IMR-90 (cell line): ENCODE results near the gene PRR9. TPM values are rescaled to one million over a fixed set of nuclear protein-coding genes. Genes with fewer than 3 reads are reported as not detected.

ENCODE experiments used
- ATAC-seq: fragments of 200-7000 bp; cut with Tn5 transposase; 2 replicates; pipeline ENCODE4 v1.9.1; 2020; ENCODE audit warnings: low read depth, mild to moderate bottlenecking, moderate library complexity
- BruUV-seq: library from RNA; stranded (reverse); fragments of 400-500 nt; replicated peaks from 2 replicates; lab custom pipeline; 2021; lab: Mats Ljungman, UMichigan
- CTCF ChIA-PET: fragments of 300-600 bp; formaldehyde crosslinking; extraction: SDS; loops from one replicate; lab custom pipeline; 2021; ENCODE audit warnings: antibody characterized with exemption; lab: Yijun Ruan, JAX
- POLR2A ChIA-PET: fragments of 300-600 bp; sonication (Branson Sonifier 250); formaldehyde crosslinking; loops from one replicate; lab custom pipeline; 2022; ENCODE audit warnings: antibody characterized with exemption; ENCODE audit not compliant: unreplicated experiment; lab: Charles Lee
- DNase-seq: peaks from one replicate; pipeline ENCODE4 v3.0.0; 2013
- H2AFZ ChIP-seq: replicated peaks from 2 replicates; pipeline ENCODE3; 2013; ENCODE audit warnings: low read length, mild to moderate bottlenecking; ENCODE audit not compliant: poor library complexity
- H2AK5ac ChIP-seq: 2 replicates; pipeline ENCODE4 v1.6.1; 2013; ENCODE audit warnings: low read depth, low read length, inconsistent platforms
- H2AK9ac ChIP-seq: replicated peaks from 2 replicates; pipeline ENCODE3; 2013; ENCODE audit warnings: mild to moderate bottlenecking, low read depth, low read length, moderate library complexity; ENCODE audit not compliant: poor library complexity
- H2BK120ac ChIP-seq: 2 replicates; pipeline ENCODE4 v1.6.1; 2013; ENCODE audit warnings: low read depth, low read length, inconsistent platforms
- H2BK15ac ChIP-seq: 3 replicates; pipeline ENCODE4 v1.6.1; 2013; ENCODE audit warnings: low read depth, low read length, inconsistent platforms
- H2BK20ac ChIP-seq: 2 replicates; pipeline ENCODE4 v1.6.1; 2013; ENCODE audit warnings: low read depth, mild to moderate bottlenecking, inconsistent platforms, low read length, moderate library complexity
- H2BK5ac ChIP-seq: 2 replicates; pipeline ENCODE4 v1.6.1; 2013; ENCODE audit warnings: mild to moderate bottlenecking, low read depth, low read length, inconsistent platforms; ENCODE audit not compliant: poor library complexity, severe bottlenecking
- H3K14ac ChIP-seq: replicated peaks from 2 replicates; pipeline ENCODE4 v1.6.1; 2013; ENCODE audit warnings: low read depth, low read length, inconsistent platforms
- H3K18ac ChIP-seq: 2 replicates; pipeline ENCODE4 v1.6.1; 2013; ENCODE audit warnings: low read depth, low read length, control low read depth
- H3K23ac ChIP-seq: 2 replicates; pipeline ENCODE4 v1.6.1; 2013; ENCODE audit warnings: low read depth, low read length, inconsistent platforms
- H3K27ac ChIP-seq: 2 replicates; pipeline ENCODE4 v1.5.1; 2013; ENCODE audit warnings: mild to moderate bottlenecking, control low read depth, low read length; ENCODE audit not compliant: insufficient read depth
- H3K27me3 ChIP-seq: 2 replicates; pipeline ENCODE4 v1.6.1; 2013; ENCODE audit warnings: low read length; ENCODE audit not compliant: control insufficient read depth, insufficient read depth
- H3K36me3 ChIP-seq: 2 replicates; pipeline ENCODE4 v1.6.1; 2013; ENCODE audit warnings: low read length, mixed read lengths; ENCODE audit not compliant: control insufficient read depth, insufficient read depth
- H3K4ac ChIP-seq: 2 replicates; pipeline ENCODE4 v1.6.1; 2013; ENCODE audit warnings: low read depth, low read length, inconsistent platforms
- H3K4me1 ChIP-seq: 2 replicates; pipeline ENCODE4 v1.6.1; 2013; ENCODE audit warnings: low read length, mixed read lengths; ENCODE audit not compliant: control insufficient read depth, insufficient read depth
- H3K4me2 ChIP-seq: 2 replicates; pipeline ENCODE4 v1.6.1; 2013; ENCODE audit warnings: low read depth, mild to moderate bottlenecking, control low read depth, low read length, moderate library complexity
- H3K4me3 ChIP-seq: 2 replicates; pipeline ENCODE4 v1.5.1; 2013; ENCODE audit warnings: low read depth, mild to moderate bottlenecking, control low read depth, low read length, moderate library complexity; ENCODE audit not compliant: insufficient read depth
- H3K56ac ChIP-seq: 2 replicates; pipeline ENCODE4 v1.6.1; 2013; ENCODE audit warnings: low read length, inconsistent platforms; ENCODE audit not compliant: insufficient read depth; ENCODE audit errors: extremely low read depth
- H3K79me1 ChIP-seq, 2 experiments: 2 replicates each; pipeline ENCODE4 v1.6.1; 2013; ENCODE audit warnings: low read length in 2 of 2, inconsistent platforms in 1 of 2, low read depth in 1 of 2
- H3K9ac ChIP-seq: 2 replicates; pipeline ENCODE4 v1.6.1; 2013; ENCODE audit warnings: low read depth, low read length, control low read depth
- H3K9me1 ChIP-seq: 2 replicates; pipeline ENCODE4 v1.6.1; 2013; ENCODE audit warnings: low read length, inconsistent platforms; ENCODE audit not compliant: insufficient read depth
- H3K9me3 ChIP-seq: 2 replicates; pipeline ENCODE4 v1.6.1; 2013; ENCODE audit warnings: low read length; ENCODE audit not compliant: control insufficient read depth, insufficient read depth
- H4K20me1 ChIP-seq: 2 replicates; pipeline ENCODE4 v1.6.1; 2013; ENCODE audit warnings: low read length, inconsistent platforms; ENCODE audit not compliant: insufficient read depth
- H4K5ac ChIP-seq: 2 replicates; pipeline ENCODE4 v1.6.1; 2013; ENCODE audit warnings: mild to moderate bottlenecking, low read depth, low read length, control low read depth
- H4K8ac ChIP-seq, 2 experiments: 2 replicates each; pipeline ENCODE4 v1.6.1; 2013; ENCODE audit warnings: low read depth in 2 of 2, low read length in 2 of 2, control low read depth in 1 of 2, inconsistent platforms in 1 of 2
- H4K91ac ChIP-seq: 2 replicates; pipeline ENCODE4 v1.6.1; 2013; ENCODE audit warnings: low read depth, low read length, inconsistent platforms; ENCODE audit not compliant: insufficient read depth
- MAFK ChIP-seq: IDR thresholded peaks from 2 replicates; pipeline ENCODE4 v1.6.1; 2012; ENCODE audit warnings: low read depth, low read length, improper control_type of control experiment
- RFX5 ChIP-seq: IDR thresholded peaks from 2 replicates; pipeline ENCODE4 v1.8.0; 2012; ENCODE audit warnings: low read depth, mild to moderate bottlenecking, low read length, moderate library complexity
- WGBS, 2 experiments: methylation state at CpG; one replicate each; pipeline versions ENCODE4 v1.1.5 to v1.1.7; 2013; ENCODE audit warnings: missing lambda C conversion rate in 2 of 2; ENCODE audit not compliant: insufficient read length in 1 of 2; ENCODE audit errors: extremely low coverage in 2 of 2; 5-methylcytosine and 5-hydroxymethylcytosine counted together
- dilution Hi-C: fragments of 300-500 bp; cut with HindIII; formaldehyde crosslinking; loops from one replicate; pipeline ENCODE4 v1.14.3; 2018; ENCODE audit warnings: low sequenced_read_pairs; ENCODE audit not compliant: unreplicated experiment
- in situ Hi-C: fragments of 300-500 bp; cut with MboI; formaldehyde crosslinking; loops from 3 replicates; pipeline ENCODE4 v1.14.3; 2019; ENCODE audit warnings: low sequenced_read_pairs, inconsistent platforms, mixed read lengths
- intact Hi-C: fragments of 100-400 bp; cut with micrococcal nuclease; formaldehyde crosslinking; loops from 2 replicates; pipeline ENCODE4 v1.10.0; 2022
- polyA plus RNA-seq, 3 experiments: library from polyadenylated mRNA; depleted of rRNA; stranded (reverse); fragments of >200 nt; gene quantifications; 2 replicates each; pipeline ENCODE4 v1.2.3, GENCODE V29; 2012; ENCODE audit warnings: low replicate concordance in 1 of 3
- total RNA-seq: library from RNA; depleted of rRNA; stranded (reverse); fragments of >200 nt; gene quantifications from 2 replicates; pipeline ENCODE4 v1.2.3, GENCODE V29; 2012

Gene PRR9
- total and polyA plus RNA-seq, 2 of the 4 experiments (the other 2 are of a cell fraction): not detected

DNA sequence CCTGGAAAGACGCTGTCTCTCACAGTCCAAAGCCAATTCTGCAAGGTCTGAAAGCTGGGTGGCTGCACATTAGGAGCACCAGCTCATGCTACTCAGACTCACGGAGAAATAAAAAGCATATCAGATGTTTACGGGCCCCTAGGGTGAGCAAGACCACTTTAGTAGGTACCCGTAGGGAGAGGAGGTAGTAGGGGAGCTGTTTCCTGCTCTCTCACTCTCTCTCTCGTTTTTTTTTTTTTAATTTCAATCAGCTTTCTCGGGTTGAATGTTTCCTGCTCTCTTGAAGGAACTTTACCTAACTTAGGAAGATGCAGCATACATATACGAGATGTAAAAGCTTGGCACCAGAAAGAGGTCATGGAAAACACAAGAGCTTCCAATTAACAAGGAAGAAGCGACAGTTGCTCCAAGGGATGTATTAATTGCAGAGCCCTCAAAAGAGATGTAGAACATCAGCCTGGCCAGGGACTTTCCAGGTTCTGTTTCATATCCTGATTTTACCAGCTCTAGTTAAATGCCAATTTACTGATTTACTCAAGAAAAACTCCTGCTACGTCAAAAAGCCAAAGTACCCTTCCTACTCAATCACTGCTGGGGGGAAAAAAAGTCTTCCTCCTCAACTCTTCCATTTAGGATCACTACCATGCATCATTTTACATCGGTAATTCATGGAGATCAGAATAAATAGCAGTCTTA is 45.2 kb downstream of the PRR9 start:
- Histone ChIP-seq H3K9ac (no peak overlapping the region), H3K36me3 (no peaks in the 10 kb centered on the region), H3K23ac (no peak overlapping the region), H3K9me3 (no peaks in the 10 kb centered on the region), H4K8ac (no peak overlapping the region), H2BK20ac (no peak overlapping the region), H2AK9ac (no peak overlapping the region), H2AFZ (no peak overlapping the region), H3K4me3 (no peak overlapping the region), H3K18ac (no peak overlapping the region), H4K20me1 (no peaks in the 10 kb centered on the region), H3K27ac (no peak overlapping the region), H2BK5ac (no peak overlapping the region), H4K91ac (no peak overlapping the region), H3K4ac (no peak overlapping the region), H3K4me1 (no peaks in the 10 kb centered on the region), H3K14ac (no peak overlapping the region), H3K56ac (no peak overlapping the region), H3K27me3 (peaks cover 27% of the 10 kb centered on the region), H2BK120ac (no peak overlapping the region), H2AK5ac (no peak overlapping the region), H3K79me1 (no peaks in the 10 kb centered on the region), H2BK15ac (no peak overlapping the region), H4K5ac (no peak overlapping the region), H3K4me2 (no peak overlapping the region), H3K9me1 (no peaks in the 10 kb centered on the region)
- DNase-seq (no peak), ATAC-seq (no peak)
- WGBS, 2 experiments: 70% methylated on average over 2 of the region's 10 CpGs; no CpG with 5 or more reads in 1 of the 2 experiments
- intact Hi-C loops: no loop called here
- TF ChIP-seq RFX5 (no peak), MAFK (no peak)
- dilution Hi-C loops: no loop called here
- ChIA-PET POLR2A (no interaction called here), CTCF (no interaction called here)
- in situ Hi-C loops: no loop called here
- no TSS peak for BruUV-seq
